H1 (cell line): ENCODE data around the gene FHAD1.

Experiments used
- CREB1 ChIP-seq: IDR thresholded peaks from 2 replicates; pipeline ENCODE4 v1.6.1; 2012; ENCODE audit warnings: inconsistent platforms
- CTCF ChIP-seq, 3 experiments: IDR thresholded peaks; 1 replicate in 2 of 3; 2 replicates in 1 of 3; pipeline versions ENCODE4 v1.5.1 to v1.6.1; 2011; ENCODE audit warnings: low read length in 3 of 3, mild to moderate bottlenecking in 3 of 3, inconsistent platforms in 2 of 3, low read depth in 1 of 3, moderate library complexity in 1 of 3; ENCODE audit not compliant: insufficient read depth in 1 of 3; ENCODE audit errors: control extremely low read depth in 1 of 3
- EP300 ChIP-seq, 2 experiments: IDR thresholded peaks; 1 replicate in 1 of 2; 2 replicates in 1 of 2; pipeline ENCODE4 v1.6.1; 2011 to 2012; ENCODE audit warnings: low read depth in 2 of 2, low read length in 2 of 2, mild to moderate bottlenecking in 2 of 2, borderline replicate concordance in 1 of 2, inconsistent platforms in 1 of 2, moderate library complexity in 1 of 2
- EZH2 ChIP-seq: fragments of 200-600 bp; sonication (generic); IDR thresholded peaks from 2 replicates; pipeline ENCODE4 v1.7.1; 2012; ENCODE audit warnings: low read depth, mild to moderate bottlenecking, moderate library complexity, low read length, inconsistent platforms; ENCODE audit not compliant: severe bottlenecking
- JUN ChIP-seq: IDR thresholded peaks from 2 replicates; pipeline ENCODE4 v1.6.1; 2011; ENCODE audit warnings: low read depth, mild to moderate bottlenecking, improper control_type of control experiment, low read length
- KDM1A ChIP-seq: fragments of 200-600, 300-600 bp; sonication (generic); IDR thresholded peaks from 2 replicates; pipeline ENCODE4 v1.7.1; 2016; ENCODE audit warnings: mild to moderate bottlenecking, low read length, borderline replicate concordance
- POLR2A ChIP-seq, 2 experiments: IDR thresholded peaks; 1 replicate in 1 of 2; 2 replicates in 1 of 2; pipeline ENCODE4 v1.6.1; 2011; ENCODE audit warnings: low read depth in 2 of 2, low read length in 2 of 2, mild to moderate bottlenecking in 2 of 2; ENCODE audit errors: control extremely low read depth in 1 of 2

- no peak for TF ChIP-seq CREB1
- no peak for TF ChIP-seq POLR2A (IDR thresholded peaks at IDR 0.05; ENCODE audit: control extremely low read depth in 1 of 2, low read depth in 2 of 2, low read length in 2 of 2)
- TF ChIP-seq CTCF (IDR thresholded peaks at IDR 0.05; ENCODE audit: control extremely low read depth in 1 of 3, insufficient read depth in 1 of 3, low read depth in 1 of 3, low read length in 3 of 3) = no peak
- TF ChIP-seq EZH2 = no peak
- TF ChIP-seq JUN = no peak
- TF ChIP-seq KDM1A = no peak
- TF ChIP-seq EP300 (IDR thresholded peaks at IDR 0.05; ENCODE audit: borderline replicate concordance in 1 of 2, low read depth in 2 of 2, low read length in 2 of 2) = no peak
Observed at GRCh38 chr1:15197591-15198447, 49.2 kb upstream of the FHAD1 start.
